ENCODE data around the gene SAA2.
"Not testable (repeated sequence)": the region's sequence is repeated elsewhere in the genome, so short reads cannot be mapped to it uniquely, and the experiment has no call there.

SAA2 gene

GRCh38 chr11:18248561-18248960 lies at the start of gene SAA2:
SAA2 (minus strand) TSS chr11:18248668; CDS start chr11:18248011, 657 bp downstream.
- DNase-seq (ENCODE audit: low read depth in 2 of 3, low spot score in 1 of 3) = no peak

GRCh38 chr11:18295316-18295715 lies 46.8 kb upstream of the SAA2 start:
- no peak for DNase-seq (ENCODE audit: low read depth in 2 of 3, low spot score in 1 of 3)

- DNase-seq (ENCODE audit: low read depth in 2 of 3, low spot score in 1 of 3) = no peak
These were observed 46.4 kb upstream of the SAA2 start for GRCh38 chr11:18294862-18295261.

- no peak for DNase-seq (ENCODE audit: low read depth in 2 of 3, low spot score in 1 of 3)
These were observed 40.4 kb upstream of the SAA2 start for GRCh38 chr11:18288911-18289310.

GRCh38 chr11:18285841-18286240 lies 37.4 kb upstream of the SAA2 start:
- no peak for DNase-seq (ENCODE audit: low read depth in 2 of 3, low spot score in 1 of 3)

GRCh38 chr11:18282626-18283025 lies 34.2 kb upstream of the SAA2 start:
- DNase-seq (ENCODE audit: low read depth in 2 of 3, low spot score in 1 of 3) = no peak

GRCh38 chr11:18280438-18281045 lies 32.1 kb upstream of the SAA2 start:
- DNase-seq (ENCODE audit: low read depth in 2 of 3, low spot score in 1 of 3) = no peak

GRCh38 chr11:18277565-18278271 lies 29.2 kb upstream of the SAA2 start:
- DNase-seq (ENCODE audit: low read depth in 2 of 3, low spot score in 1 of 3) = no peak

GRCh38 chr11:18271206-18271605 lies 22.7 kb upstream of the SAA2 start:
- no peak for DNase-seq (ENCODE audit: low read depth in 2 of 3, low spot score in 1 of 3)

GRCh38 chr11:18270102-18270501 lies 21.6 kb upstream of the SAA2 start:
- no peak for DNase-seq (ENCODE audit: low read depth in 2 of 3, low spot score in 1 of 3)

GRCh38 chr11:18269252-18269651 lies 20.8 kb upstream of the SAA2 start:
- not testable (repeated sequence) for DNase-seq (ENCODE audit: low read depth in 2 of 3, low spot score in 1 of 3)

GRCh38 chr11:18267335-18268133 lies 19.1 kb upstream of the SAA2 start:
- not testable (repeated sequence) for DNase-seq (ENCODE audit: low read depth in 2 of 3, low spot score in 1 of 3)

- DNase-seq (ENCODE audit: low read depth in 2 of 3, low spot score in 1 of 3) = no peak
These were observed 17.5 kb upstream of the SAA2 start, which contains the start of gene SAA1 for GRCh38 chr11:18265949-18266348. SAA1 (plus strand) TSS chr11:18266264; CDS start chr11:18266888, 624 bp downstream.

GRCh38 chr11:18264677-18265555 lies 16.4 kb upstream of the SAA2 start:
- no peak for DNase-seq (ENCODE audit: low read depth in 2 of 3, low spot score in 1 of 3)

GRCh38 chr11:18264035-18264434 lies 15.6 kb upstream of the SAA2 start:
- DNase-seq (ENCODE audit: low read depth in 2 of 3, low spot score in 1 of 3) = no peak

- not testable (repeated sequence) for DNase-seq (ENCODE audit: low read depth in 2 of 3, low spot score in 1 of 3)
These were observed 14.3 kb upstream of the SAA2 start for GRCh38 chr11:18262681-18263350.

GRCh38 chr11:18261721-18262120 lies 13.3 kb upstream of the SAA2 start:
- DNase-seq (ENCODE audit: low read depth in 2 of 3, low spot score in 1 of 3) = no peak

- no peak for DNase-seq (ENCODE audit: low read depth in 2 of 3, low spot score in 1 of 3)
These were observed 10.8 kb upstream of the SAA2 start for GRCh38 chr11:18259259-18259658.

- no peak for DNase-seq (ENCODE audit: low read depth in 2 of 3, low spot score in 1 of 3)
These were observed 6.4 kb upstream of the SAA2 start for GRCh38 chr11:18254781-18255361.

- no peak for DNase-seq (ENCODE audit: low read depth in 2 of 3, low spot score in 1 of 3)
These were observed 5.4 kb upstream of the SAA2 start for GRCh38 chr11:18253778-18254338.
